Measurements from ENCODE around the gene KRTAP9-6. TPM values are rescaled to one million over a fixed set of nuclear protein-coding genes. Genes with fewer than 3 reads are reported as not detected.
"Not testable (repeated sequence)": the region's sequence is repeated elsewhere in the genome, so short reads cannot be mapped to it uniquely, and the experiment has no call there.

KRTAP9-6 gene, protein sequence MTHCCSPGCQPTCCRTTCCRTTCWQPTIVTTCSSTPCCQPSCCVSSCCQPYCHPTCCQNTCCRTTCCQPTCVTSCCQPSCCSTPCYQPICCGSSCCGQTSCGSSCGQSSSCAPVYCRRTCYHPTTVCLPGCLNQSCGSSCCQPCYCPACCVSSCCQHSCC
- total RNA-seq = not detected

- no peak for ATAC-seq
Observed at GRCh38 chr17:41265078-41265477, at the start of gene KRTAP9-6. Gene KRTAP9-6, plus strand, starts transcription at chr17:41265378. Its CDS starts 0 bp downstream, at chr17:41265378.

GRCh38 chr17:41215681-41216080, 49.5 kb upstream of the KRTAP9-6 start:
- DNase-seq (ENCODE audit: low spot score) = no peak
- ATAC-seq = no peak

More at GRCh38 chr17:41265078-41265477, at the start of gene KRTAP9-6:
- no peak for DNase-seq (ENCODE audit: low spot score)

DNA sequence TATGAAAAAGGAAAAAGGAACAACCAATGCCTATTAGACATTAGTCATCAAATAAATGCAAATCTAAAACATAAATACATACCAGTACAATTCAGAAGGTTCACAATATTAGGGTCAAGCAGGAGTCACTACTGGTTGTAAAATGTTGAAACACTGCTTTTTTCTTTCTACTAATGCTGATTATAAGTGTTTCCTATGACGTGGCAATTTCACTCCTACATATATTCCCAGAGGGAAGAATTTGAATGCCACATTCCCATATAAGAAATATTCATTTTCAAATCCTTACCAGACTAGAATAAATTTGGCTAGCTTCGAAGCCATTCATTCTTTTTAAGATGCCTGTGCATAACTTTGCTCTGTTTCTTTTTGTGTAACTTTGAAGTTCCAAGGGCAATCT, 41.4 kb upstream of the KRTAP9-6 start:
- ATAC-seq = no peak
- DNase-seq (ENCODE audit: low spot score) = no peak

DNA sequence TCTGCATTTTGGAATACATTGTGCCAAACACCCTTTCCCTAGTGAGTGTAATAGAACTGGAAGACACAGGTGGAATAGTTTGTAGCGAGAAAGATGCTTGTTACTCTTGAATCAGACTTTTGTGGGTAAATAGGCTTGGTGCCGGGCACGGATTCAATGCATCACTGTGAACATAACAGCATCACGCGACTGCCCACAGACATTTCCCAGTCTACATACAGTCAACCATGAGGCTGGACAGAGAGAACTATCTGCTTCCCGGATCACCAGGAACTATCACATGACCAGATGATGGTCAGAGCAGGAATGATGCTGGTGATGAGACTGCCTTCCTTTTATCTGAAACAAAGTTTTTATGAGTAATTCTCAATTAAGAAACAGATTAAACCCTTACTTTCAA, 39.1 kb upstream of the KRTAP9-6 start:
- ATAC-seq = no peak
- DNase-seq (ENCODE audit: low spot score) = no peak

DNA sequence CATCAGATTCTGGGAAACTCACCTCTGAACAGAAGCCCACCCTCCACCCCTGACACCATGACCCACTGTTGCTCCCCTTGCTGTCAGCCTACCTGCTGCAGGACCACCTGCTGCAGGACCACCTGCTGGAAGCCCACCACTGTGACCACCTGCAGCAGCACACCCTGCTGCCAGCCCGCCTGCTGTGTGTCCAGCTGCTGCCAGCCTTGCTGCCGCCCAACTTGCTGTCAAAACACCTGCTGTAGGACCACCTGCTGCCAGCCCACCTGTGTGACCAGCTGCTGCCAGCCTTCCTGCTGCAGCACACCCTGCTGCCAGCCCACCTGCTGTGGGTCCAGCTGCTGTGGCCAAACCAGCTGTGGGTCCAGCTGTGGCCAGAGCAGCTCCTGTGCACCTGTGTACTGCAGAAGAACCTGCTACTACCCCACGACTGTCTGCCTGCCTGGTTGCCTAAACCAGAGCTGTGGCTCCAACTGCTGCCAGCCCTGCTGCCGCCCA, 38.5 kb upstream of the KRTAP9-6 start, which contains the start of gene KRTAP9-2:
KRTAP9-2 (plus strand) TSS at position 51 of the 498 bp plus-strand sequence; CDS start at position 58, 7 bp downstream.
- DNase-seq (ENCODE audit: low spot score); ATAC-seq: not testable (repeated sequence)

DNA sequence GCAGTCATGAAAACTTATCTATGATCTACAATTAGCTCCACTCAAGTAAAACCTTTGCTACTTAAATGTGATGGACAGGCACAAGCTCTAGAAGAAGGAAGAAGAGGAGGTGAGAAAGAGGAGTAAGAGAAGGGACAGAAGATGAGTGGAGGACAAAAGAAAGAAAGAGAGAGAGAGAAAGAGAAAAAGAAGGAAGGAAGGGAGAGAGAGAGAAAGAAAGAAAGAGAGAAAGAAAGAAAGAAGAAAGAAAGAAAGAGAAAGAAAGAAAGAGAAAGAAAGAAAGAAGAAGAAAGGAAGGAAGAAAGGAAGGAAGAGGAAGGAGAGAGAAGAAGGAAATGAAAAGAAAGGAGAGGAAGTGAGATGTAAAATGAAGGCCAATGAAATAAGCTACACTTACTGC, 35.1 kb upstream of the KRTAP9-6 start:
- DNase-seq (ENCODE audit: low spot score) (no peak), ATAC-seq (no peak)

- DNase-seq (ENCODE audit: low spot score) (no peak), ATAC-seq (no peak)
Observed at GRCh38 chr17:41231731-41232130, 33.4 kb upstream of the KRTAP9-6 start.

GRCh38 chr17:41232399-41233105, 32.6 kb upstream of the KRTAP9-6 start, which contains the start of gene KRTAP9-3:
Gene KRTAP9-3, plus strand, starts transcription at chr17:41232449. Its CDS starts 53 bp downstream, at chr17:41232502.
- ATAC-seq; DNase-seq (ENCODE audit: low spot score): not testable (repeated sequence)

- not testable (repeated sequence) for ATAC-seq
Observed at GRCh38 chr17:41237116-41237515, 28.1 kb upstream of the KRTAP9-6 start.

GRCh38 chr17:41237949-41238437, 27.2 kb upstream of the KRTAP9-6 start, which contains the start of gene KRTAP9-8:
Gene KRTAP9-8, plus strand, starts transcription at chr17:41237999. Its CDS starts 53 bp downstream, at chr17:41238052.
- not testable (repeated sequence) for DNase-seq (ENCODE audit: low spot score); ATAC-seq

More at GRCh38 chr17:41237116-41237515, 28.1 kb upstream of the KRTAP9-6 start:
- DNase-seq (ENCODE audit: low spot score) = not testable (repeated sequence)

DNA sequence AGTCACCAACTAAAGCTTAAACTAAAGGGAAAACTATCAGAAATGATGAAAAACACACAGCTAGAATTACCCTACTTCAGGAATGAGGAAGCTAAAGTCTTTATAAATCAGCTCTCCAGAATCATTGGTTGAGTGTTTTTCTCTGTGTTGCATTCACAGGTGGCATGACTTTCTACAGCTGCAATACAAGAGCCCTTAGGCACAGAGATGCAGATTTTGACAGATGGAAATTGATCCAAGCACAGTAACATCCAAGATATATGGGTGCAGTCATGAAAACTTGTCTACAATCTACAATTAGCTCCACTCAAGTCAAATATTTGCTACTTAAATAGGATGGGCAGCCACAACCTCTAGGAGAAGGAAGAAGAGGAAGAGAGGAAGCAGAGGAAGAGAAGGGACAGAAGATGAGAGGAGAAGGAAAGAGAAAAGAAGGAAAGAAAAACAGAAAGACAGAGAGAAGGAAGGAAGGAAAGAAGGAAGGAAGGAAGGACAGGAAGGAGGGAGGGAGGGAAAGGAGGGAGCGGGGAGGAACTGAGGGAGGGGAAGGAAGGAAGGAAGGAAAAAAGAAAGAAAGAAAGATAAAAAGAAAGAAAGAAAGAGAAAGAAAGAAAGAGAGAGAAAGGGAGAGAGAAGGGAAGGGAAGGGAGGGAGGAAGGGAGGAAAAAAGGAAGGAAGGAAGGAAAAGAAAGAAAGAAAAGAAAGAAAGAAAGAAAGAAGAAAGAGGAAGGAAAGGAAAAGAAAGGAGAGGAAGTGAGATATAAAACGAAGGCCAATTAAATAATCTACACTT, 18.0 kb upstream of the KRTAP9-6 start:
- not testable (repeated sequence) for DNase-seq (ENCODE audit: low spot score); ATAC-seq

- not testable (repeated sequence) for DNase-seq (ENCODE audit: low spot score); ATAC-seq
Observed at GRCh38 chr17:41249637-41250240, 15.4 kb upstream of the KRTAP9-6 start, which contains the start of gene KRTAP9-4. Gene KRTAP9-4, plus strand, starts transcription at chr17:41249687. Its CDS starts 34 bp downstream, at chr17:41249721.

GRCh38 chr17:41251261-41251660, 13.9 kb upstream of the KRTAP9-6 start:
- ATAC-seq (no peak), DNase-seq (ENCODE audit: low spot score) (no peak)

DNA sequence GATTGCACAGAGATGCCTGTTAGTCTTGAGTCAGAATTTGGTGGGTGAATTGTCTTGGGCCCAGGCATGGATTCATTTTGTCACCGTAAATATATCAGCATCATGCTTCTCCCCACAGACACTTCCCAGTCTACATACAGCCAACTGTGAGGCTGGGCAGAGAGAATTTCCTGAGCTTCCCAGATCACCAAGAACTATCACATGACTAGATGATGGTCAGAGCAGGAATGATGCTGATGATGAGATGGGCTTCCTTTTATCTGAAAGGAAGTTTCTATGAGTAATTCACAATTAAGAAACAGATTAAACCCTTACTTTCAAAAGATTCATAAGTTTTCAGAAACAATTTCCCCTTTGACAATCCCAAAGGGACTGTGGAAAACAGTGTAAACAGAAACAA, 10.3 kb upstream of the KRTAP9-6 start:
- no peak for DNase-seq (ENCODE audit: low spot score)
- ATAC-seq = no peak

- not testable (repeated sequence) for ATAC-seq; DNase-seq (ENCODE audit: low spot score)
Observed at GRCh38 chr17:41255381-41256290, 9.5 kb upstream of the KRTAP9-6 start, which contains the start of gene KRTAP9-9. Gene KRTAP9-9, plus strand, starts transcription at chr17:41255384.

- DNase-seq (ENCODE audit: low spot score) (no peak), ATAC-seq (no peak)
Observed at GRCh38 chr17:41256291-41256685, 8.9 kb upstream of the KRTAP9-6 start.

- no peak for DNase-seq (ENCODE audit: low spot score)
- ATAC-seq = no peak
Observed at GRCh38 chr17:41258406-41258805, 6.8 kb upstream of the KRTAP9-6 start.

- ATAC-seq = no peak
- no peak for DNase-seq (ENCODE audit: low spot score)
Observed at GRCh38 chr17:41263212-41263611, 2.0 kb upstream of the KRTAP9-6 start.

DNA sequence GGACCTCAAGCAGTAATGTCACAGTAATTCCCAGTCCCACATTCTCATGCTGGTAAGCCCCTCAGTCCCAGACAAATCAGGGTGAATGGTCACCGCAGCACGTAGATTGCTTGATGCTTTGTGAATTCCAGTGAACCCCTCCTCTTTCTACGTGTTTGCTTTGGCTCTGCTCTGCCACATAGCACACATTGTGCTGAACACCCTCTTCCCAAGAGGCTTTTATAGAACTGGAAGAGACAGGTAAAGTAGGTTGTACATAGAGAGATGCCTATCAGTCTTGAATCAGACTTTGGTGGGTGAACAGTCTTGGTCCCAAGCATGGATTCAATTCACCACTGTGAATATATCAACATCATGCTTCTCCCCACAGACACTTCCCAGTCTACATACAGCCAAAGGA, 579 bp upstream of the KRTAP9-6 start:
- no peak for DNase-seq (ENCODE audit: low spot score)

More for the DNA sequence above, 579 bp upstream of the KRTAP9-6 start:
- ATAC-seq = no peak
